AG04450 (cell line): Measurements from ENCODE around the gene KCNJ6. TPM values are rescaled to one million over a fixed set of nuclear protein-coding genes. Genes with fewer than 3 reads are reported as not detected.

ENCODE experiments used
- CTCF ChIA-PET: fragments of 300-600, 350-600 bp; formaldehyde crosslinking; extraction: SDS; loops from one replicate; lab custom pipeline; 2022; ENCODE audit warnings: antibody characterized with exemption, inconsistent platforms; lab: Charles Lee
- POLR2A ChIA-PET: fragments of 350-600 bp; formaldehyde crosslinking; extraction: SDS; loops from one replicate; lab custom pipeline; 2021; ENCODE audit warnings: antibody characterized with exemption, inconsistent platforms; lab: Yijun Ruan, JAX
- DNase-seq: peaks from one replicate; pipeline ENCODE4 v3.0.0-alpha.2; 2011; ENCODE audit warnings: low read depth, low spot score
- H3K27ac ChIP-seq: one replicate; pipeline ENCODE4 v1.5.1; 2012; ENCODE audit warnings: low read depth, low read length, control low read depth
- H3K27me3 ChIP-seq: one replicate; pipeline ENCODE4 v1.6.0; 2012; ENCODE audit warnings: low read length; ENCODE audit not compliant: control insufficient read depth, insufficient read depth
- H3K4me3 ChIP-seq: 2 replicates; pipeline ENCODE4 v1.5.1; 2011; ENCODE audit warnings: mild to moderate bottlenecking, low read depth, low read length, control low read depth
- H3K9me3 ChIP-seq: 2 replicates; pipeline ENCODE4 v1.5.1; 2012; ENCODE audit warnings: low read length; ENCODE audit not compliant: control insufficient read depth, insufficient read depth
- polyA plus RNA-seq: library from polyadenylated mRNA; depleted of rRNA; stranded (reverse); fragments of >200 nt; gene quantifications from 2 replicates; pipeline ENCODE4 v1.2.3, GENCODE V29; 2011
- TF ChIP-seq, protein P1 (sequence below): IDR thresholded peaks from 2 replicates; pipeline ENCODE4 v1.5.1; 2011; ENCODE audit warnings: low read depth, low read length, control low read depth, inconsistent platforms

Gene KCNJ6
- polyA plus RNA-seq, 1 experiment, result 0.02 TPM

GRCh38 chr21:37627561-37627960 lies 288.7 kb downstream of the KCNJ6 start:
- ChIA-PET POLR2A (no interaction called here), CTCF (interaction anchor here (0.8 to 0.9 kb wide), 2 partner anchors 47 to 164 kb away, joined by 4 read pairs; no protein-coding TSS in a partner anchor)
- Histone ChIP-seq H3K9me3 (no peaks in the 10 kb centered on the region), H3K27ac (no peak overlapping the region), H3K27me3 (peaks cover 20% of the 10 kb centered on the region), H3K4me3 (no peak overlapping the region)
- TF ChIP-seq, protein P1, sequence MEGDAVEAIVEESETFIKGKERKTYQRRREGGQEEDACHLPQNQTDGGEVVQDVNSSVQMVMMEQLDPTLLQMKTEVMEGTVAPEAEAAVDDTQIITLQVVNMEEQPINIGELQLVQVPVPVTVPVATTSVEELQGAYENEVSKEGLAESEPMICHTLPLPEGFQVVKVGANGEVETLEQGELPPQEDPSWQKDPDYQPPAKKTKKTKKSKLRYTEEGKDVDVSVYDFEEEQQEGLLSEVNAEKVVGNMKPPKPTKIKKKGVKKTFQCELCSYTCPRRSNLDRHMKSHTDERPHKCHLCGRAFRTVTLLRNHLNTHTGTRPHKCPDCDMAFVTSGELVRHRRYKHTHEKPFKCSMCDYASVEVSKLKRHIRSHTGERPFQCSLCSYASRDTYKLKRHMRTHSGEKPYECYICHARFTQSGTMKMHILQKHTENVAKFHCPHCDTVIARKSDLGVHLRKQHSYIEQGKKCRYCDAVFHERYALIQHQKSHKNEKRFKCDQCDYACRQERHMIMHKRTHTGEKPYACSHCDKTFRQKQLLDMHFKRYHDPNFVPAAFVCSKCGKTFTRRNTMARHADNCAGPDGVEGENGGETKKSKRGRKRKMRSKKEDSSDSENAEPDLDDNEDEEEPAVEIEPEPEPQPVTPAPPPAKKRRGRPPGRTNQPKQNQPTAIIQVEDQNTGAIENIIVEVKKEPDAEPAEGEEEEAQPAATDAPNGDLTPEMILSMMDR, result no peak
- DNase-seq, result no peak

DNA sequence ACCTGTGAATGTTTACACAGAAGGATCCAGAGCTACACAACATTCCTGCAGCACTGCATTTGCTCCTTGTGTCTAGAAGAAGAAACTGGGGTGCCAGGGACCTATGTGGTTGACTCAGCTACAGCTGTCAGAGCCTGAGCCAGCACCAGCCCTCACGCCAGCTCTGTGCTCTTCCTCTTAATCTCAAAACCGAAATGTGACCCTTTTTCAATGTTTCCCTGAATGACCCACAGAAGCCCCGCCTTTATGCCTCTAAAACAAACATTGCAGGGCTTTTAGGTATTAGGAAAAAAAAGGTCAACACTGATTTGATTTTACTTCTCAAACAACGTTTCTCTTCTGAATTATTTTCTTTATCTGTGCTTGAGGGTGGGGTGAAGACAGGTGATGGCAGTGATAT lies 289.2 kb downstream of the KCNJ6 start:
- Histone ChIP-seq H3K27me3 (peaks cover 20% of the 10 kb centered on the region), H3K27ac (no peak overlapping the region), H3K4me3 (no peak overlapping the region), H3K9me3 (no peaks in the 10 kb centered on the region)
- POLR2A ChIA-PET, result no interaction called here
- DNase-seq, result no peak
- CTCF ChIA-PET, result interaction anchor here (0.8 kb wide), 1 partner anchor 48 kb away, joined by 4 read pairs; no protein-coding TSS in a partner anchor
- TF ChIP-seq, protein P1, result no peak

DNA sequence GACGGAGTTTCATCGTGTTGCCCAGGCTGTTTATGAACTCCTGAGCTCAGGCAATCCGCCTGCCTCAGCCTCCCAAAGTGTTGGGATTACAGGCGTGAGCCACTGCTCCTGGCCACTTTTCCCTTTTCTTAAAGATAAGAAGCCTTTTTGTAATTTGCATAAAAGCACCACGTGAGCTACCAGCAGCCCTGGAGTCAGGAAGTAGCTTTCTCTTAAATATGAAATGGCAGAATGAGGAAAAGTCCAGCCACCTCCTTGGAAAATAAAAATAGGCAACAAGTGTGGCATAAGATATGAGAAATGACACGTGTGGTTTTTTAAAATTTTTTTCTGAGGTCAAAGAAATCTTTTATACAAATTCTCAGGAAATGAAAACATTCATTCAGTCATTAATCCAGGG lies 289.9 kb downstream of the KCNJ6 start:
- DNase-seq, result no peak

GRCh38 chr21:37623689-37624088 lies 292.6 kb downstream of the KCNJ6 start:
- ChIA-PET CTCF (no interaction called here), POLR2A (no interaction called here)
- H3K27me3 ChIP-seq, result peaks cover 9% of the 10 kb centered on the region
- H3K27ac ChIP-seq, result no peak overlapping the region
- TF ChIP-seq, protein P1, result no peak
- DNase-seq, result no peak
- H3K9me3 ChIP-seq, result no peaks in the 10 kb centered on the region
- H3K4me3 ChIP-seq, result no peak overlapping the region

More for the DNA sequence above, 289.9 kb downstream of the KCNJ6 start:
- no peak overlapping the region for H3K27ac ChIP-seq
- H3K4me3 ChIP-seq, result no peak overlapping the region
- H3K9me3 ChIP-seq, result no peaks in the 10 kb centered on the region
- POLR2A ChIA-PET, result no interaction called here
- CTCF ChIA-PET, result interaction anchor here (1.4 kb wide), 1 partner anchor 49 kb away, joined by 3 read pairs; no protein-coding TSS in a partner anchor
- TF ChIP-seq, protein P1, result no peak
- peaks cover 15% of the 10 kb centered on the region for H3K27me3 ChIP-seq

DNA sequence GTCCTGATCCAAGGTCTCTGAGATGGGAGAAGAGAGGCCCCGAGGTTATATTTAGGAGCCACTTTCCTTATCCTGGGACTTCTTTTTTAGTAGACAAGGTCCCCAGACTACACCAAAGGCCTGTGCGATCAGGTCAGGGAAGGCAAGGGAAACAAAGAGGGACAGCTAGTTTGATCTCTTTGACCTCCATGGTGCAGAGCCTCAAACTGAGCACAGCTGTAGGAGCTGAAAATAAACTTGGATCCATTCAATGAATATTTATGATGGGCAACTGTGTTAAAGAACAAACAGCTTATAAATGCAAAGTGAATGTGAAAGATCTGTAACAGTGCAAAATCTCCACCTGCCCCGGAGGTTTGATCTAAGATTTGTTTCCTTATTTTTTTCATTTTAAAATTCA lies 293.1 kb downstream of the KCNJ6 start:
- CTCF ChIA-PET, result no interaction called here
- H3K27ac ChIP-seq, result no peak overlapping the region
- POLR2A ChIA-PET, result no interaction called here

More for the DNA sequence above, 293.1 kb downstream of the KCNJ6 start:
- Histone ChIP-seq H3K4me3 (no peak overlapping the region), H3K27me3 (peaks cover 9% of the 10 kb centered on the region), H3K9me3 (no peaks in the 10 kb centered on the region)
- DNase-seq, result no peak
- TF ChIP-seq, protein P1, result no peak
